Osteoblast (primary cell): ENCODE measurements around the gene SPATS2. TPM values are rescaled to one million over a fixed set of nuclear protein-coding genes. Genes with fewer than 3 reads are reported as not detected.
A peak's percentile ranks its signal among the peaks of the same experiment; 100 is the strongest.

Source experiments
- DNase-seq: peaks from one replicate; pipeline ENCODE4 v3.0.0; 2011; ENCODE audit warnings: low spot score, mixed read lengths; ENCODE audit not compliant: insufficient read length; ENCODE audit errors: missing footprints
- H2AFZ ChIP-seq: 2 replicates; pipeline ENCODE4 v1.6.0; 2011; ENCODE audit warnings: mild to moderate bottlenecking, low read length
- H3K27ac ChIP-seq: 2 replicates; pipeline ENCODE4 v1.5.1; 2011; ENCODE audit warnings: mild to moderate bottlenecking, low read depth, low read length, moderate library complexity
- H3K27me3 ChIP-seq: 2 replicates; pipeline ENCODE4 v1.6.0; 2012; ENCODE audit warnings: mild to moderate bottlenecking, control low read depth, inconsistent platforms, low read length, moderate library complexity; ENCODE audit not compliant: insufficient read depth
- H3K36me3 ChIP-seq: 2 replicates; pipeline ENCODE4 v1.5.1; 2011; ENCODE audit warnings: mild to moderate bottlenecking, low read length, control low read depth, moderate library complexity; ENCODE audit not compliant: insufficient read depth
- H3K4me1 ChIP-seq: 2 replicates; pipeline ENCODE4 v1.5.1; 2011; ENCODE audit warnings: mild to moderate bottlenecking, low read length, control low read depth, moderate library complexity; ENCODE audit not compliant: insufficient read depth
- H3K4me2 ChIP-seq: 2 replicates; pipeline ENCODE4 v1.6.0; 2011; ENCODE audit warnings: mild to moderate bottlenecking, low read length; ENCODE audit not compliant: insufficient read depth
- H3K4me3 ChIP-seq: fragments of 200-600 bp; sonication (generic); 3 replicates; pipeline ENCODE4 v1.5.1; 2012; ENCODE audit warnings: mild to moderate bottlenecking, low read length, inconsistent platforms; ENCODE audit not compliant: insufficient read depth
- H3K79me2 ChIP-seq: 2 replicates; pipeline ENCODE4 v1.6.0; 2012; ENCODE audit warnings: mild to moderate bottlenecking, low read length, control low read depth, inconsistent platforms; ENCODE audit not compliant: insufficient read depth
- H3K9me3 ChIP-seq: 2 replicates; pipeline ENCODE4 v1.5.1; 2011; ENCODE audit warnings: low read depth, low read length, control low read depth
- H4K20me1 ChIP-seq: 2 replicates; pipeline ENCODE4 v1.6.0; 2012; ENCODE audit warnings: mild to moderate bottlenecking, low read length, control low read depth; ENCODE audit not compliant: insufficient read depth
- total RNA-seq: library from RNA; depleted of rRNA; stranded (reverse); fragments of >200 nt; gene quantifications from 2 replicates; pipeline ENCODE4 v1.2.3, GENCODE V29; 2012
- TF ChIP-seq, protein P1 (sequence below): IDR thresholded peaks from 2 replicates; pipeline ENCODE4 v1.5.1; 2011; ENCODE audit warnings: mild to moderate bottlenecking, low read depth, low read length, moderate library complexity; ENCODE audit errors: extremely low read depth

SPATS2 gene
- total RNA-seq, 1 donor: 25.7 TPM

GRCh38 chr12:49362077-49362476 lies 5.2 kb upstream of the SPATS2 start:
- Histone ChIP-seq H3K9me3 (no peaks in the 10 kb centered on the region), H3K27me3 (no peaks in the 10 kb centered on the region), H3K36me3 (no peaks in the 10 kb centered on the region), H3K4me2 (no peak overlapping the region), H2AFZ (no peak overlapping the region), H3K79me2 (peaks cover 5% of the 10 kb centered on the region), H4K20me1 (peaks cover 3% of the 10 kb centered on the region), H3K4me3 (no peak overlapping the region), H3K4me1 (peaks cover 35% of the 10 kb centered on the region), H3K27ac (no peak overlapping the region)
- TF ChIP-seq, protein P1, sequence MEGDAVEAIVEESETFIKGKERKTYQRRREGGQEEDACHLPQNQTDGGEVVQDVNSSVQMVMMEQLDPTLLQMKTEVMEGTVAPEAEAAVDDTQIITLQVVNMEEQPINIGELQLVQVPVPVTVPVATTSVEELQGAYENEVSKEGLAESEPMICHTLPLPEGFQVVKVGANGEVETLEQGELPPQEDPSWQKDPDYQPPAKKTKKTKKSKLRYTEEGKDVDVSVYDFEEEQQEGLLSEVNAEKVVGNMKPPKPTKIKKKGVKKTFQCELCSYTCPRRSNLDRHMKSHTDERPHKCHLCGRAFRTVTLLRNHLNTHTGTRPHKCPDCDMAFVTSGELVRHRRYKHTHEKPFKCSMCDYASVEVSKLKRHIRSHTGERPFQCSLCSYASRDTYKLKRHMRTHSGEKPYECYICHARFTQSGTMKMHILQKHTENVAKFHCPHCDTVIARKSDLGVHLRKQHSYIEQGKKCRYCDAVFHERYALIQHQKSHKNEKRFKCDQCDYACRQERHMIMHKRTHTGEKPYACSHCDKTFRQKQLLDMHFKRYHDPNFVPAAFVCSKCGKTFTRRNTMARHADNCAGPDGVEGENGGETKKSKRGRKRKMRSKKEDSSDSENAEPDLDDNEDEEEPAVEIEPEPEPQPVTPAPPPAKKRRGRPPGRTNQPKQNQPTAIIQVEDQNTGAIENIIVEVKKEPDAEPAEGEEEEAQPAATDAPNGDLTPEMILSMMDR: no peak
- DNase-seq: no peak

DNA sequence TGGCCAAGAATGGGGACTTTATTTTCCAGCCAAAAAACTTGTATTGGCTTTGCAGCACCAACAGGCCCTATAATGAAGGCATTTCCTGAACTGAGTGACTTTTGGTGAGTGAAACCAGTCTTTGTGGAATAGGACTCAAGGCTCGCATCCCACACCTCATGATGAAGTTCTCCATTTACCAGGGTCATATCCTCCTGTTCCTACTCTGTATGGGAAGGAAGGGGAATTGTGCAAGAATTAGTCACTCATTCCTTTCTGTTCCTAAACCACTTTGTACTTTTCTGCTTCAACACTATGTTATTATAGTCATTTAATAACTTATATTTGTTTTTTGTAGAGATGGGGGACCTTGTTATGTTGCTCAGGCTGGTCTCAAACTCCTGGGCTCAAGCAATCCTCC lies 2.3 kb upstream of the SPATS2 start:
- Histone ChIP-seq H3K9me3 (no peaks in the 10 kb centered on the region), H3K4me1 (peaks cover 33% of the 10 kb centered on the region), H2AFZ (no peak overlapping the region), H3K36me3 (no peaks in the 10 kb centered on the region), H3K4me2 (peak overlapping the region; percentile 96), H4K20me1 (peaks cover 16% of the 10 kb centered on the region), H3K27me3 (no peaks in the 10 kb centered on the region), H3K79me2 (peaks cover 30% of the 10 kb centered on the region), H3K4me3 (no peak overlapping the region), H3K27ac (peak overlapping the region; percentile 72)
- TF ChIP-seq, protein P1: no peak
- DNase-seq: peak; percentile 91

- Histone ChIP-seq H3K4me2 (peak overlapping the region; percentile 96), H3K27ac (peak overlapping the region; percentile 72), H3K9me3 (no peaks in the 10 kb centered on the region), H3K79me2 (peaks cover 35% of the 10 kb centered on the region), H4K20me1 (peaks cover 18% of the 10 kb centered on the region), H3K4me1 (peaks cover 33% of the 10 kb centered on the region), H3K27me3 (no peaks in the 10 kb centered on the region), H3K4me3 (no peak overlapping the region), H2AFZ (no peak overlapping the region), H3K36me3 (no peaks in the 10 kb centered on the region)
- DNase-seq: peak; percentile 72
- TF ChIP-seq, protein P1: no peak
These were observed 1.7 kb upstream of the SPATS2 start for GRCh38 chr12:49365542-49365941.

DNA sequence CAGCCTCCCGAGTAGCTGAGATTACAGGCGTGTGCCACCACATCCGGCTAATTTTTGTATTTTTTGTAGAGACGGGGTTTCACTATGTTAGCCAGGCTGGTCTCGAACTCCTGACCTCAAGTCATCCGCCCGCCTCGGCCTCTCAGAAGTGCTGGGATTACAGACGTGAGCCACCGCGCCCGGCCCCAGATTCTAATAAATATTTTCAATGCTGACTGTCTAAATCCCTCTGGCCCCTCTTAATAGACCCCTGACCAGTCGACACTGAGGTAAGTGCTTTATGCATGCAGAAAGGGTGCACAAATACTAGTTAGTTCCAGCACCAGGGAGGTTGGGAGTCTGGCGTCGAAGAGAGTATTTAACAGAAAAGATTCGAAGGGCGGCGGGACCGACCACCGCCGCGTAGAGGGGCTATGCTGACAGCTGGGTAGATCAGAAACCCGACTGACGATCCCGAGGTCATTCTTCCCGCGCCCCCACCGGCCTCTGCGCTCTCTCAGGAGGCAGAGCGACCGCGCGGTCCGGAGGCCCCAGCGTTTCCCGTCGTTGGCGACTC lies 1.1 kb upstream of the SPATS2 start:
- no peaks in the 10 kb centered on the region for H3K27me3 ChIP-seq
- TF ChIP-seq, protein P1: no peak
- H2AFZ ChIP-seq: peak overlapping the region; percentile 99
- peak overlapping the region; percentile 96 for H3K4me2 ChIP-seq
- peak overlapping the region; percentile 72 for H3K27ac ChIP-seq
- no peak for DNase-seq
- H3K4me3 ChIP-seq: peak overlapping the region; percentile 97
- peaks cover 42% of the 10 kb centered on the region for H3K79me2 ChIP-seq
- H3K4me1 ChIP-seq: peaks cover 33% of the 10 kb centered on the region
- no peaks in the 10 kb centered on the region for H3K36me3 ChIP-seq
- H4K20me1 ChIP-seq: peaks cover 19% of the 10 kb centered on the region
- no peaks in the 10 kb centered on the region for H3K9me3 ChIP-seq
